Measurements from ENCODE around the gene LRRC34. TPM values are rescaled to one million over a fixed set of nuclear protein-coding genes. Genes with fewer than 3 reads are reported as not detected.

LRRC34 gene
- total and polyA plus RNA-seq, 10 of the 15 experiments (the other 5 are each of a cell fraction or from before 2014, with no cell fraction given): 0.24 to 3.7 (median 1.7) TPM

GRCh38 chr3:169841171-169841570 is 28.5 kb upstream of the LRRC34 start (continued):
- TF ChIP-seq NFIC (IDR thresholded peaks at IDR 0.05; ENCODE audit: low read depth, low read length): peak; percentile 59; the same call in 1 of the 2 replicates
- 0 out of 2 replicates have a peak, but pooled peaks have one; percentile 36 for TF ChIP-seq PKNOX1 (IDR thresholded peaks at IDR 0.05)
- TF ChIP-seq POU2F2 (IDR thresholded peaks at IDR 0.05; ENCODE audit: borderline replicate concordance, low read depth, low read length): no peak
- no peak for TF ChIP-seq CHD4 (IDR thresholded peaks at IDR 0.05)
- TF ChIP-seq TCF3 (IDR thresholded peaks at IDR 0.05; ENCODE audit: borderline replicate concordance, insufficient read depth, low read depth, low read length): peak; percentile 96
- peak; percentile 26; the same call in 1 of the 2 replicates for TF ChIP-seq RUNX3 (IDR thresholded peaks at IDR 0.05; ENCODE audit: low read length)
- TF ChIP-seq PRDM15 (CRISPR knock-in tag; IDR thresholded peaks at IDR 0.05): no peak
- no peak for TF ChIP-seq RELA (IDR thresholded peaks at IDR 0.05; ENCODE audit: borderline replicate concordance, partially characterized antibody)
- TF ChIP-seq BCLAF1 (IDR thresholded peaks at IDR 0.05): no peak
- no peak for TF ChIP-seq TCF7 (IDR thresholded peaks at IDR 0.05; ENCODE audit: borderline replicate concordance)
- TF ChIP-seq IKZF1 (conservative IDR thresholded peaks at IDR 0.05): no peak
- no peak for TF ChIP-seq ETV6 (conservative IDR thresholded peaks at IDR 0.05 in 1 of 2, IDR thresholded peaks at IDR 0.05 in 1 of 2; ENCODE audit: borderline replicate concordance in 1 of 2, low read depth in 1 of 2)
- no peak for TF ChIP-seq CREM (IDR thresholded peaks at IDR 0.05; ENCODE audit: low read depth)
- no peak for TF ChIP-seq POLR2AphosphoS2 (IDR thresholded peaks at IDR 0.05; ENCODE audit: low read depth, low read length)
- no peak for TF ChIP-seq JUNB (IDR thresholded peaks at IDR 0.05)
- TF ChIP-seq ZSCAN29 (IDR thresholded peaks at IDR 0.05): no peak
- no peak for TF ChIP-seq RFX5 (IDR thresholded peaks at IDR 0.05; ENCODE audit: low read depth, low read length)
- TF ChIP-seq RBBP5 (conservative IDR thresholded peaks at IDR 0.05): no peak
- TF ChIP-seq MAX (IDR thresholded peaks at IDR 0.05; ENCODE audit: low read depth, low read length): no peak
- no peak for TF ChIP-seq FOXK2 (IDR thresholded peaks at IDR 0.05)
- TF ChIP-seq IRF5 (IDR thresholded peaks at IDR 0.05; ENCODE audit: borderline replicate concordance): no peak
- TF ChIP-seq ZNF622 (IDR thresholded peaks at IDR 0.05): no peak
